Mammary epithelial cell (primary cell): ENCODE results near the gene OTUD5.

Source experiments
- CTCF ChIP-seq, 2 donors: IDR thresholded peaks in 1 of 2; conservative IDR thresholded peaks in 1 of 2; 2 replicates each; pipeline ENCODE4 v1.5.1; 2011 to 2012; ENCODE audit warnings: inconsistent platforms in 2 of 2, low read length in 2 of 2, mild to moderate bottlenecking in 2 of 2, control low read depth in 1 of 2, low read depth in 1 of 2; ENCODE audit not compliant: insufficient read depth in 1 of 2; ENCODE audit errors: extremely low read depth in 1 of 2
- EZH2 ChIP-seq: IDR thresholded peaks from 2 replicates; pipeline ENCODE4 v1.6.1; 2012; ENCODE audit warnings: low read length, inconsistent platforms, borderline replicate concordance

- TF ChIP-seq CTCF (conservative IDR thresholded peaks at IDR 0.05 in 1 of 2, IDR thresholded peaks at IDR 0.05 in 1 of 2; ENCODE audit: extremely low read depth in 1 of 2, insufficient read depth in 1 of 2, low read depth in 1 of 2, low read length in 2 of 2) (no peak), EZH2 (no peak)
Measured at GRCh38 chrX:48965959-48966358, 8.6 kb upstream of the OTUD5 start.
